Stimulated activated naive CD4-positive, alpha-beta T cell treated with Interleukin-2 at 50 U/mL for 16 hours (primary cell): ENCODE data around the gene FTCD.

Experiments
- DNase-seq: peaks from one replicate; lab custom pipeline; 2025; lab: John Stamatoyannopoulos, UW

FTCD gene

DNA sequence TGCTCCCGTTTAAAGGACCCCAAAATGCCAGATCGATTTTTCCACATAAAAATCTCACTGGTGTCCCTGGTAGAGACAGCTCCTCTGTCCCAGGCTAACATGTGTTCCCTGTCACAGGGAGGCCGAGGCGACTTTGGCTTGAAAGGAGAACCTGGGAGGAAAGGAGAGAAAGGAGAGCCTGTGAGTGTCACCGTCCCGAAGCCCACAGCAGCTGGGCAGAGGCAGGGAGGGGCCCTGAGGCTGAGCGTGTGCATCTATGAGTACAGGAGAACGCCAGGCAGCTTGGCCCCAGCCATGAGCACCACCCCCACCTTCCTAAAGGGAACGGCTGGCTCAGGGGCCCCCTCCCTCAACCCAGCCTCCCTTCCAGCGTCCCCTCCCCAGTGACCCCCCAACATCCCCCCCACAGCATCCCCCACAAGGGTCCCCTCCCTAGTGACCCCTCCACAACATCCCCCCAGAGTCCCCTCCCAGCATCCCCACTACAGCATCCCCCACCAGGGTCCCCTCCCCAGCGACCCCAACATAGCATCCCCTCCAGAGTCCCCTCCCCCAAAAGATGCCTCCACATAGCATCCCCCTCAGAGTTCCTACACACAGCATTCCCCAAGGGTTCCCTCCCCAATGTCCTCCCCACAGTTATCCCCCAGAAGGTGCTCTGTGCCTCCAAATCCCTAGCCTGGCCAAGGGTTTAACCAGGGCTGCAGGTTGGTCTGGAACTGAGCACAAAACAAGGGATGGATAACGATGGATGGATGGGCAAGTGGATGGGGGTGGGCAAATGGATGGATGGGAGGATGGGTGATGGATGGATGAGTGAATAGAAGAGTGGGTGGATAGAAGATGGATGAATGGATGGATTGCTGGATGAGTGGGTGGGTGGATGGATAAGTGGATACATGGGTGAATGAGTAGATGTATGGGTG is 32.4 kb downstream of the FTCD start:
- no peak for DNase-seq

DNA sequence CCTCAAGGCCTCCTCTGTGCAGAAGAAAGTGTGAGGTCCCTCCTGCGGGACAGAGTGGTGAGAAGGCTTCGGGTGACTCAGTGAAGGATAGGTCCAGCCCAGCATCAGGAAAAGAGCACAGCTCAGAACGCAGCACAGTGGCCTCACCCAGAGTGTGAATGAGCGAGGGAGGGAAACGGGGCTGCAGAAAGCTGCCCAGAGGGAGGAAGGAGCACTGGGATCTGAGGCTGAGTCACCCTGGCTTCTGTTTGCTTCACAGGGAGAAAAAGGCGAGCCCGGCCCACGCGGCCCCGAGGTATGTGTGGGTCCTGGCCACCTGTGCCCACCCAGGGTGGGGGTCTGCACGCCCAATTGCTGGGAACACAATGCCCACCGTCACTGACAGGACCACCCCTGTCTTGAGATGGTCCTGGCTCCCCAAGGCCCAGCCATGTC is 33.1 kb downstream of the FTCD start:
- no peak for DNase-seq

GRCh38 chr21:46121286-46122221 is 33.8 kb downstream of the FTCD start:
- no peak for DNase-seq

- DNase-seq = no peak
Observed at GRCh38 chr21:46120301-46121285, 34.8 kb downstream of the FTCD start.

GRCh38 chr21:46119637-46120271 is 35.6 kb downstream of the FTCD start:
- no peak for DNase-seq

DNA sequence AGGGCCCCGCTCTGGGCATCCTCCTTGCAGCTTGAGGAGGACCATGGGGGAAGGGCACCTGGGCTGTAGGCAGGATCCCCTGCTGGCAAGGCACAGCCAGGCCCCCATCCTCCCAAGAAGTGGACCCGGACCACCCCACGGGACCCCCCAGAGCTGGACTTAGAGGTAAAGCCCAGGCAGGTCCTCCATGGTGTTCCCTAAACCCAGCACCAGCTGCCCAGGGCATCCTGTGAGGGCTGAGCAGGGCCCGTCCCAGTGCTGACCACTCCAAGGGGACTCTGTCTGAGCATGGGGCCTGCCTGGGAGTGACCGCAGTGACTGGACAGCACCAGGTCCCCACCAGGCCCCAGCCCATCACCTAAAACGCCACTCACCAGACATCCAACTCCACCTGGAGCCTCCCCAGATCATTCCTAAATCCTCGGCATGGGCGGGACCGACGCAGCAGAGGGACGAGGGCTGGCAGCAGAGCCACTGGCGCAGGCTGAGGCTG is 36.2 kb downstream of the FTCD start:
- DNase-seq = no peak

DNA sequence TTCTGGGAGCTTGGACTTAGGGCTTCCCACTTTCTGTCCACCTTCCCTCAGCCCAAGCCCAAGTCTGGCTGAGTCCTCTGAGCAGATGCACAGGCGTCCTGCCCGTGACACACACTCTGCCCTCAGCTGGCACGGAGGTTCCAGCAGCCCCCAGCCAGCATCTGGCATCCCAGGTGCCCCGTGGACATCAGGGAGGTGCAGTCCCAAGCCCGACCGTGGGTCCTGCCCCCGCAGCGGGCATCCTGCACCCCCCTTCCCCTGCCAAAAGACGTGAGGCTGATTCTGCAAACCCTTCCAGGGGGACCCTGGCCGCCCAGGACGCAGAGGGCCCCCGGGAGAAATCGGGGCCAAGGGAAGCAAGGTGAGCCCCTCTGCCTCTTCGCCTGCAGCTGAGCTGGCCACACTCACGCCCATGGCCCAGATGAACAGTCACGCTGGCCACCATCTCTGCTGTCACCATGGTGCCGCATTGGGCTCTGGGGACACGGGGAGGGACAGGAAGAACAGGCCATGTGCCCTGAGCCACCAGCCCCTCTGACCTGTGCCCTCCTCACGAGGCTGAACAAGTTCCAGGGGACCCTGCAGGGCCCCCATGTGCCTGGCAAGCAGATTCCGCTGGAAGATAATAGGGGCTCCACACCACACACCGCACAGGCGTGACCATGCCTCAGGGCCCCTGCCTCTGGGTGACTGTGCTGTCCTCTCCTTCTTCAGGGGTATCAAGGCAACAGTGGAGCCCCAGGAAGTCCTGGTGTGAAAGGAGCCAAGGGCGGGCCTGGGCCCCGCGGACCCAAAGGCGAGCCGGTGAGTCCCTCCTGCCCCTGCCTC is 36.8 kb downstream of the FTCD start:
- no peak for DNase-seq

GRCh38 chr21:46117586-46118315 is 37.6 kb downstream of the FTCD start:
- no peak for DNase-seq

GRCh38 chr21:46116776-46117585 is 38.4 kb downstream of the FTCD start:
- no peak for DNase-seq

- DNase-seq = no peak
Observed at GRCh38 chr21:46116189-46116775, 39.1 kb downstream of the FTCD start.

- no peak for DNase-seq
Observed at GRCh38 chr21:46115441-46116188, 39.8 kb downstream of the FTCD start.

DNA sequence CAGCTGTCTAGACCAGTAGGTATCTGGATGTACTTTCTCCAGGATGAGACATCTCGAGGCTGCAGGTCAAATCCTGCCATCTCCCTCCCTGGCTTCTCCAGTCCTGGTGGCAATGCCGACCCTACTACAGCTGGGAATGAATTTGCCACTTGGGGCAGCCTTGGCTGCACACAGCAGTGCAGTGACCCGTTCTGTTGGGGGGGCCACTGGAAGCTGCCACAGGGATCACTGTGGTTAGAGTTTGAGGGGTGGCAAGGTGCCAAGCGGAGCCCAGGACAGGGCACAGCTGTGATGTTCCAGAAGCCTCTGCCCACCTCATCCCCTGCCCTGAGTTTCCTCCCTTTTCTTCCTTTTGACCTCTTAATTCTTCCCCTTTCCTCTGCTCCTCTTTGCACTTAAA is 40.4 kb downstream of the FTCD start:
- DNase-seq = no peak

DNA sequence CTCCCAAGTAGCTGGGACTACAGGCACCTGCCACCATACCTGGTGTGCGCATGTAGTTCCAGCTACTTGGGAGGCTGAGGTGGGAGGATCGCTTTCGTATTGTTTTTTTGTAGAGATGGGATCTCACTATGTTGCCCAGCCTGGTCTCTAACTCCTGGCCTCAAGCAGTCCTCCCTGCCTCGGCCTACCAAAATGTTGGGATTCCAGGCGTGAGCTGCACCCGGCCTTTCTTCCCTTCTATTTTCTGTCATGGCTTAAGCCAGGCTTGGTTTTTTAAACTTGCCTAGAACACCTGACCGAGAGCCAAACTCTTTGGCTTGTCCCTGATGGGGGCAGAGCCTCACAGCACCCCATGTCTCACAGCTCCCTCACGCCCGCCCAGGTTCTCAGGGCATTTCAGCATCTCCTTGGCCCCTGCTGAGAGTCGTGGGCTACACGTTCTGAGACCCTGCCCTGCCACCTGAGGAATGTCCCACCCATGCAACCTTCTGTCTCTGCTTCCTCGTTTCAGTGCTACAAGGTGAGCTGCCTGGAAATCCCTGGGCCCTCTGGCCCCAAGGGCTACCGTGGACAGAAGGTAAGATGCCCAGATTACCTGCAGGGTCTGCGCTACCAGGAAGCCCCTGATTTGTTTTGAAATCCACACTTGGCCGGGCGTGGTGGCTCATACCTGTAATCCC is 41.7 kb downstream of the FTCD start:
- DNase-seq = no peak

DNA sequence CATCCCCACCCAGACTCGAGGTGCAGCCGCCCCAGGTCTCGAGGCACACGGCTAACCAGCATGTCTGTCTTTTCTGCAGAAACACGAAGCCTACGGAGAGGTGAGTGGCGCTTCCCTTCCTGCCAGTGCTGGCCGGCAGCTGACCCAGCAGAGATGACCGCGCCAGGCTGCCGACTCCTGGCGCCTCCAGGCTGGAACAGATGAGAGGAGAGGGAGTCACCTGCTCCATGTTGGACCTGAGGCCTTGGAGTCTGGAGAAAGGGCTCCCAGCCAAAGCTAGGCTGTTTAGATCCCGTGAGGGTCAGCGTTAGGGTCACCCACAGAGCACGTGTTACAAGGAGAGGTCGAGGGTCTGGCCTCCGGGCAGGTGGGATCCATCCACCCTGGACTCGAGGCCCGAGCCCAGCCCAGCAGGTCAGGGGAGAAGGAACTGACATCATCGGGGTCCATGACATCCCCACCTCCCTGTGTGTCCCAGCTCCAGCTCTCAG is 42.6 kb downstream of the FTCD start:
- no peak for DNase-seq

GRCh38 chr21:46111857-46112724 is 43.3 kb downstream of the FTCD start:
- no peak for DNase-seq

DNA sequence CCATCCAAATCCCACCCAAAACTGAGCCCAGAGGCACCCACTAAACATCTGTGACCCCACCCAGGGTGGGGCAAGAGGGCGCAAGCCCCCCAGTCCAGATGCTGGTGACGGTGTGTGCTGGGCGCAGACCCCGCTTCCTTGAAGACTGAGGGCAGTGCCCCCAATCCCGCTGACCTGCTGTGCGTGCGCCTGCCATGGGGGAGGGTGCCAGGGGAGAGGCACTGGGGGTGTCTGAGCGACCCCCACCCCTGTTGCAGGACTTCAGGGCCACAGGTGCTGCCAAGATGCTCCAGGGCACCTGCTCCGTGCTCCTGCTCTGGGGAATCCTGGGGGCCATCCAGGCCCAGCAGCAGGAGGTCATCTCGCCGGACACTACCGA is 44.2 kb downstream of the FTCD start:
- DNase-seq = no peak
